Measurements from ENCODE around the gene TAS2R39.

Gene TAS2R39

GRCh38 chr7:143216686-143217085, 33.5 kb downstream of the TAS2R39 start:
- FAIRE-seq = no peak

- no peak for FAIRE-seq
Measured at GRCh38 chr7:143217806-143218205, 34.6 kb downstream of the TAS2R39 start.

- no peak for FAIRE-seq
Measured at GRCh38 chr7:143221286-143221685, 38.1 kb downstream of the TAS2R39 start.

- FAIRE-seq = no peak
Measured at GRCh38 chr7:143221737-143222136, 38.5 kb downstream of the TAS2R39 start, which contains the start of gene TAS2R40. Gene TAS2R40 (plus strand): TSS chr7:143222037. CDS start chr7:143222079, 42 bp downstream.

- no peak for FAIRE-seq
Measured at GRCh38 chr7:143222782-143223181, 39.6 kb downstream of the TAS2R39 start.

GRCh38 chr7:143223784-143224183, 40.6 kb downstream of the TAS2R39 start:
- no peak for FAIRE-seq

- no peak for FAIRE-seq
Measured at GRCh38 chr7:143225047-143225446, 41.8 kb downstream of the TAS2R39 start.

GRCh38 chr7:143227806-143228205, 44.6 kb downstream of the TAS2R39 start:
- no peak for FAIRE-seq

- FAIRE-seq = no peak
Measured at GRCh38 chr7:143229054-143229790, 46.0 kb downstream of the TAS2R39 start.

- no peak for FAIRE-seq
Measured at GRCh38 chr7:143230602-143231457, 47.6 kb downstream of the TAS2R39 start.
